Measurements from ENCODE around the gene SGPP2. TPM values are rescaled to one million over a fixed set of nuclear protein-coding genes. Genes with fewer than 3 reads are reported as not detected.

The SGPP2 gene
- total and polyA plus RNA-seq, 2 donors (not counting 3 experiments of a cell fraction or from before 2014, with no cell fraction given), result not detected

GRCh38 chr2:222430071-222430470, 5.7 kb downstream of the SGPP2 start:
- no peak overlapping the region for H3K4me3 ChIP-seq (replicated peaks in 1 of 3; ENCODE audit: insufficient read depth in 1 of 3, low read depth in 1 of 3, low read length in 3 of 3)
- peaks cover 7 to 14% of the 10 kb centered on the region in 2 experiments for H3K27me3 ChIP-seq (ENCODE audit: control insufficient read depth in 2 of 2, insufficient read depth in 2 of 2, low read length in 2 of 2)
- no peaks in the 10 kb centered on the region for H3K4me1 ChIP-seq (ENCODE audit: control insufficient read depth, extremely low read depth, insufficient read depth, low read length)
- no peak for DNase-seq (ENCODE audit: low read depth, low spot score)
- POLR2A ChIA-PET, result no interaction called here
- no TSS peak for BruUV-seq (replicated peaks)
- no peaks in the 10 kb centered on the region for H3K79me2 ChIP-seq (ENCODE audit: control insufficient read depth, insufficient read depth, low read length)
- intact Hi-C loops (cut with micrococcal nuclease) (no loop called here), dilution Hi-C loops (cut with MboI; ENCODE audit: extremely low pct_ligation_motif_present, low sequenced_read_pairs) (no loop called here)
- CTCF ChIA-PET, result no interaction called here
- TF ChIP-seq JUN (IDR thresholded peaks at IDR 0.05; ENCODE audit: borderline replicate concordance, insufficient read depth, insufficient read length, low read depth) (no peak), POLR2A (IDR thresholded peaks at IDR 0.05; ENCODE audit: low read depth, low read length) (no peak), CTCF (IDR thresholded peaks at IDR 0.05; ENCODE audit: extremely low read depth in 1 of 2, insufficient read depth in 1 of 2, low read depth in 1 of 2, low read length in 2 of 2) (no peak), POLR2AphosphoS5 (IDR thresholded peaks at IDR 0.05; ENCODE audit: insufficient read depth, low read depth, low read length) (no peak), GATA2 (IDR thresholded peaks at IDR 0.05; ENCODE audit: insufficient read depth, insufficient read length, low read depth, low read length) (no peak), FOS (IDR thresholded peaks at IDR 0.05; ENCODE audit: borderline replicate concordance, insufficient read depth, low read length) (no peak), MYC (IDR thresholded peaks at IDR 0.05; ENCODE audit: low read depth, low read length) (no peak)
- TF ChIP-seq, protein P1, sequence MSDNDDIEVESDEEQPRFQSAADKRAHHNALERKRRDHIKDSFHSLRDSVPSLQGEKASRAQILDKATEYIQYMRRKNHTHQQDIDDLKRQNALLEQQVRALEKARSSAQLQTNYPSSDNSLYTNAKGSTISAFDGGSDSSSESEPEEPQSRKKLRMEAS (IDR thresholded peaks at IDR 0.05; ENCODE audit: insufficient read depth, insufficient read length), result no peak
- H3K27ac ChIP-seq (ENCODE audit: insufficient read depth, low read depth, low read length), result no peak overlapping the region
- H3K4me2 ChIP-seq (ENCODE audit: insufficient read depth, low read length), result no peak overlapping the region
- FAIRE-seq, result no peak
- H2AFZ ChIP-seq (ENCODE audit: low read depth, low read length), result no peak overlapping the region
- H3K9me1 ChIP-seq (replicated peaks; ENCODE audit: control insufficient read depth, extremely low read depth, insufficient read depth, low read length), result no peaks in the 10 kb centered on the region
- no peaks in the 10 kb centered on the region for H4K20me1 ChIP-seq (replicated peaks; ENCODE audit: control insufficient read depth, extremely low read depth, insufficient read depth, low read length)
- H3K36me3 ChIP-seq (ENCODE audit: control insufficient read depth in 2 of 2, extremely low read depth in 1 of 2, insufficient read depth in 2 of 2, low read length in 2 of 2), result no peaks in the 10 kb centered on the region
- no peaks in the 10 kb centered on the region for H3K9me3 ChIP-seq (replicated peaks; ENCODE audit: control insufficient read depth, insufficient read depth, low read length)
- no peak overlapping the region for H3K9ac ChIP-seq (replicated peaks; ENCODE audit: extremely low read depth, insufficient read depth, low read length)
